ENCODE results near the gene EVA1C. TPM values are rescaled to one million over a fixed set of nuclear protein-coding genes. Genes with fewer than 3 reads are reported as not detected.
A peak's percentile ranks its signal among the peaks of the same experiment; 100 is the strongest.
"Not testable (repeated sequence)": the region's sequence is repeated elsewhere in the genome, so short reads cannot be mapped to it uniquely, and the experiment has no call there.

Gene EVA1C
- total RNA-seq = 10 to 100 TPM in 1 of 2 experiments, 1 to 10 TPM in 1; 9.3 to 12.4 TPM

DNA sequence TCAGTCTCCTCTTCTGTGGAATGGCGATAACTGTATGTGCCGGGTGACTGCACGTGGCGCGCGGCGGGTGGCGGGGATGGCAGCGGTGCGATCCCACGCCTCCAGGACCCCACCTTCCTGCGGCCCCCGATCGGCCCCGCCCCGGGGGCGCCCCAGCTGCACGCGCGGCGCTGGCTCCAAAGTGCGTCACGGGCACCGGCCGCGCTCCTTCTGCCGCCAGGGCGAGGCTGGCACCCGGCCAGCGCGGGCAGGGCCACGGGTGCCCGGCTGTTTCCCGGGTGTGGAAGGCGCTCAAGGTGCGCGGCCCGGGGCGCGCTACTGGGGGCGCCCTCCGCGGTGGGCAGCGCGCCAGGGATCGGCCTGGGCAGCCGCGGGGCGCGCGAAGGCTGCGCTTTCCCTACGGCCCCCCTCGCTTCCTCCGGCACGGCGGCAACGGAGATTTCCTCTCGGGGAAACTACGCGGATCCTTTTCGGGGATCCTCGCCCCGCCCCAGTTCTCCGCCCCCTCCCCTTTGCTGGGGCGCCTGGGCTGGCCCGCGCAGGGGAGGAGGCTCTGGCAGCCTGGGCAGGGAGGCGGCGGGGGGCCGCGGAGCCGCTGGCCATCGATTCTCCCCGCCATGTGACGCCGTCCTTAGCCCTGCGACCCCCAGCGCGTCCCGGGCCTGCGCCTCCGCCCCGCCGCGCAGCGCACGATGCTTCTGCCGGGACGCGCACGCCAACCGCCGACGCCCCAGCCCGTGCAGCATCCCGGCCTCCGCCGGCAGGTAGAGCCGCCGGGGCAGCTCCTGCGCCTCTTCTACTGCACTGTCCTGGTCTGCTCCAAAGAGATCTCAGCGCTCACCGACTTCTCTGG is at the start of gene EVA1C:
EVA1C (plus strand) TSS at position 545 of the 853 bp plus-strand sequence; CDS start at position 693, 148 bp downstream.
- no peaks in the 10 kb centered on the region for H3K27me3 Mint-ChIP-seq
- H3K27ac Mint-ChIP-seq = peak within 1 kb of the TSS; percentile 90
- H3K4me1 Mint-ChIP-seq = peaks cover 30% of the 10 kb centered on the region
- H3K9me3 Mint-ChIP-seq = no peaks in the 10 kb centered on the region
- DNase-seq (peak; percentile 72), ATAC-seq (ENCODE audit: low read depth) (peak; percentile 58)
- no peaks in the 10 kb centered on the region for H3K36me3 Mint-ChIP-seq
- H3K4me3 Mint-ChIP-seq = peak within 1 kb of the TSS; percentile 92
- POLR2A ChIA-PET = interaction anchor here (0.5 to 1.1 kb wide), 3 partner anchors 18 to 515 kb away, joined by 3 to 7 read pairs (median 4); partner anchors contain the start of gene URB1

- DNase-seq (no peak), ATAC-seq (ENCODE audit: low read depth) (no peak)
- Mint-ChIP-seq H3K27me3 (no peaks in the 10 kb centered on the region), H3K9me3 (no peaks in the 10 kb centered on the region), H3K36me3 (peaks cover 23% of the 10 kb centered on the region), H3K4me1 (peaks cover 4% of the 10 kb centered on the region), H3K4me3 (no peak overlapping the region), H3K27ac (peak overlapping the region; percentile 11)
- POLR2A ChIA-PET = no interaction called here
Observed at GRCh38 chr21:32364387-32364786, 48.1 kb upstream of the EVA1C start.

DNA sequence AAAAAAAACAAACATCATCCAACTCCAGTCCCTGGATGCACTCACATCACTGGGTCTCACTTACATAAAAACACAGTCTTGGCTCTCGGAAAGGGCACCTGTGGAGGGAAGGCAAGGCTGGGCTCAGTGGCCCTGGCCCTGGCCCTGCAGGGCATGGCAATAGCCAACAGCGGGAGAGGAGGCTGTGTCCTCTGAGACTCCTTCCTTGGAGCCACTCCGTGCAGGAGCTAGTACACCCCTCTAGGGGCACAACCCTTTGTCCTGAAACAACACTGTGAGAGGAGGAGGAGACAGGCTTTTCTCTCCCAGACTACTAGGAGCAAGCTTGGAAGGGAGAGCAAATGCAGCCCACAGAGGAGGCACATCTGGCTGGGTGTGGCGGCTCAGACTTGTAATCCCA is 47.7 kb upstream of the EVA1C start:
- POLR2A ChIA-PET = no interaction called here
- peaks cover 21% of the 10 kb centered on the region for H3K36me3 Mint-ChIP-seq

GRCh38 chr21:32366191-32366590 is 46.3 kb upstream of the EVA1C start:
- ATAC-seq (ENCODE audit: low read depth) = no peak

More for the DNA sequence above, 47.7 kb upstream of the EVA1C start:
- H3K27me3 Mint-ChIP-seq = no peaks in the 10 kb centered on the region
- peak overlapping the region; percentile 11 for H3K27ac Mint-ChIP-seq
- H3K4me1 Mint-ChIP-seq = peaks cover 4% of the 10 kb centered on the region
- DNase-seq (no peak), ATAC-seq (ENCODE audit: low read depth) (no peak)
- no peaks in the 10 kb centered on the region for H3K9me3 Mint-ChIP-seq
- no peak overlapping the region for H3K4me3 Mint-ChIP-seq

GRCh38 chr21:32367158-32367557 is 45.3 kb upstream of the EVA1C start:
- peaks cover 4% of the 10 kb centered on the region for H3K4me1 Mint-ChIP-seq
- H3K27ac Mint-ChIP-seq = no peak overlapping the region
- no peaks in the 10 kb centered on the region for H3K27me3 Mint-ChIP-seq
- H3K4me3 Mint-ChIP-seq = no peak overlapping the region
- no peak for DNase-seq
- ATAC-seq (ENCODE audit: low read depth) = no peak
- POLR2A ChIA-PET = no interaction called here
- H3K9me3 Mint-ChIP-seq = no peaks in the 10 kb centered on the region
- H3K36me3 Mint-ChIP-seq = peaks cover 21% of the 10 kb centered on the region

More at GRCh38 chr21:32366191-32366590, 46.3 kb upstream of the EVA1C start:
- Mint-ChIP-seq H3K9me3 (no peaks in the 10 kb centered on the region), H3K27me3 (no peaks in the 10 kb centered on the region), H3K4me1 (peaks cover 4% of the 10 kb centered on the region), H3K36me3 (peaks cover 22% of the 10 kb centered on the region), H3K4me3 (no peak overlapping the region), H3K27ac (no peak overlapping the region)
- no peak for DNase-seq
- POLR2A ChIA-PET = no interaction called here

DNA sequence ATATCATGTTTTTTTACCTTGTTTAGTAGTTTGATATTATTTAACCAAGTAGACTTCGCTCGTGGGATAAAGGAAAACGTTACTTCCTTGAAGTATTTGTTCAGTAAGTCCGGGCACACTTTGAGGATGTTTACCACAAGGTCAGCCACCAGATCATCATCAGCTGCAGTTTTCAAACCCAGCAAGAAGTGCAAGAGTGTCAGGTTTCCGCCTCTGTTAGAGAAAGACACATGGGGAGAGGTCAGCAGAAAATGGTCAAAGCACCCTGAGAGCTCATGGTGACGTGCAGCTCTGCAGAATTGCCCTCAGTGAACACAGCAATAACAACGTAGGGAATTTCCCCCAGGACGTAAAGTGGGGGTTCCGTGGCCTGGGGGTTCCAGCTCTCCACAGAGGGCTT is 44.1 kb upstream of the EVA1C start:
- no peak for DNase-seq
- H3K4me3 Mint-ChIP-seq = no peak overlapping the region
- H3K36me3 Mint-ChIP-seq = peaks cover 23% of the 10 kb centered on the region
- POLR2A ChIA-PET = no interaction called here
- no peak for ATAC-seq (ENCODE audit: low read depth)
- peaks cover 2% of the 10 kb centered on the region for H3K4me1 Mint-ChIP-seq
- no peaks in the 10 kb centered on the region for H3K27me3 Mint-ChIP-seq
- no peaks in the 10 kb centered on the region for H3K9me3 Mint-ChIP-seq
- no peak overlapping the region for H3K27ac Mint-ChIP-seq

- DNase-seq; POLR2A ChIA-PET; H3K27ac Mint-ChIP-seq; H3K9me3 Mint-ChIP-seq; H3K27me3 Mint-ChIP-seq; H3K4me1 Mint-ChIP-seq; ATAC-seq (ENCODE audit: low read depth); H3K4me3 Mint-ChIP-seq: not testable (repeated sequence)
- peaks cover 23% of the 10 kb centered on the region for H3K36me3 Mint-ChIP-seq
Observed at GRCh38 chr21:32368961-32369360, 43.5 kb upstream of the EVA1C start.

GRCh38 chr21:32370998-32371766 is 41.3 kb upstream of the EVA1C start:
- H3K27ac Mint-ChIP-seq = no peak overlapping the region
- peaks cover 2% of the 10 kb centered on the region for H3K4me1 Mint-ChIP-seq
- ATAC-seq (ENCODE audit: low read depth) = no peak
- no peaks in the 10 kb centered on the region for H3K9me3 Mint-ChIP-seq
- no peaks in the 10 kb centered on the region for H3K27me3 Mint-ChIP-seq
- DNase-seq = no peak
- peaks cover 21% of the 10 kb centered on the region for H3K36me3 Mint-ChIP-seq
- POLR2A ChIA-PET = interaction anchor here (0.9 kb wide), 1 partner anchor 92 kb away, joined by 5 read pairs; the partner anchor contains the start of gene MIS18A
- no peak overlapping the region for H3K4me3 Mint-ChIP-seq

- DNase-seq (no peak), ATAC-seq (ENCODE audit: low read depth) (no peak)
- Mint-ChIP-seq H3K4me1 (peaks cover 2% of the 10 kb centered on the region), H3K9me3 (no peaks in the 10 kb centered on the region), H3K27me3 (no peaks in the 10 kb centered on the region), H3K27ac (no peak overlapping the region), H3K36me3 (peaks cover 18% of the 10 kb centered on the region), H3K4me3 (no peak overlapping the region)
- POLR2A ChIA-PET = interaction anchor here (0.9 to 1.0 kb wide), 2 partner anchors 93 to 232 kb away, joined by 3 to 5 read pairs; partner anchors contain the start of gene MIS18A
Observed at GRCh38 chr21:32371913-32372314, 40.6 kb upstream of the EVA1C start.

DNA sequence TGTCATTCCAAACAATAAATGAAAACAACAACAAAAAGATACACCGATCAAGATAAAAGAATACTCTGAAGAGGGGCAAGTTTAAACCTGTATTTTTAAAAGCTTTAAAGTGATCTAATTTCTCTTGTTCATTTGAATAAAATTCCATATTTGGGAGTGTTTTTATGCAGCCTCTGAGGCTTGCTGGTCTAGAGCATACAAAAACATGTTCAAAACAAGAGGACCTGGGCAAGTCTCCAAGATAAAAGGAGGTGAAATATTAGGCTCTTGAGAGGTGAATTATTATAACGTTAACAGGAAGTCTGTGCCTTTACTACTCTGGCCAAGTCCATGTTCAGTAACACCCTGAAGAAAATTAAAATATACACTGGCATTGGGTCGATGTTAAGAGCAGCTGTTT is 39.8 kb upstream of the EVA1C start:
- Mint-ChIP-seq H3K27ac (no peak overlapping the region), H3K9me3 (no peaks in the 10 kb centered on the region), H3K4me1 (peaks cover 2% of the 10 kb centered on the region), H3K27me3 (no peaks in the 10 kb centered on the region), H3K36me3 (peaks cover 19% of the 10 kb centered on the region), H3K4me3 (no peak overlapping the region)
- POLR2A ChIA-PET = interaction anchor here (1.0 kb wide), 1 partner anchor 231 kb away, joined by 3 read pairs; no protein-coding TSS in a partner anchor
- ATAC-seq (ENCODE audit: low read depth) = no peak
- no peak for DNase-seq

DNA sequence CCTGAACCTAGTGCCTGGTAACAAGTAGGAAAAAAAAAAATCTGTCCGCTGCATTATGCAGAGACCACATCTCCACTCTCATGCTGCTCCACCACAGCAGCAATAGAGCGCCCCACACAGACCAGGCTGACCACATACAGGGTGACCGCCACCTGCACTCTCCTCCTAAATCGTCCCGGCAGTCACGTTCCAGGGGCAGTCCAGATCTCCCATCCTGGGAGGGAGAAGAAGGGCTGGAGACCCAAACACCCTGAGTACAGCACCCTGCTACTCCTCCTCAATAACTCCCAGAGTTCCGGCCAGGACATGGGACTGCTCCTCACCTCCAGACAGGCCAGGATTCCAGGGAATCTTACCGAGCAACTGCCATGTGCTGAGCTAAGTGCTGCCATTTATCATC is 35.0 kb upstream of the EVA1C start:
- no peaks in the 10 kb centered on the region for H3K4me1 Mint-ChIP-seq
- no peak overlapping the region for H3K27ac Mint-ChIP-seq
- H3K9me3 Mint-ChIP-seq = no peaks in the 10 kb centered on the region
- DNase-seq (no peak), ATAC-seq (ENCODE audit: low read depth) (no peak)
- H3K36me3 Mint-ChIP-seq = peaks cover 14% of the 10 kb centered on the region
- no peaks in the 10 kb centered on the region for H3K27me3 Mint-ChIP-seq
- POLR2A ChIA-PET = no interaction called here
- no peak overlapping the region for H3K4me3 Mint-ChIP-seq

DNA sequence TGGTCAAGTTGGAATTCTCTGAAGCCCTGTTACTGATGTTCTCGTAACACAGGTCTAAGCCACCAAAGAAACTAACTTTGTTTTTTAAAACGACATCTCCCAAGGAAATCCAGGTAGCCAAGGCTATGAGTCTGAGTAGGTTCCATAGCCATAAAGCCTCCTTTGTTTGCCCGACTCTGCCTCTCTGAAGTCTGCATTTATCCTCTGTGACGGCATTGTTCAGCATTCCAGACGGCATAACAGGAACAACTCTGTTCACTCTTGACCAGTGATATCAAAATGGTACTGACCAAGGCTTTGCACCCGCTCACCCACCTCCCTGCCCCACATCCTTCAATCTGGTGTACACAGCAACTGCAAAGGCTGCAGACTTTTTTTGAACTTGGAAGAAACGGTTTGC is 34.5 kb upstream of the EVA1C start:
- H3K36me3 Mint-ChIP-seq = peaks cover 10% of the 10 kb centered on the region
- ATAC-seq (ENCODE audit: low read depth) (no peak), DNase-seq (no peak)
- H3K9me3 Mint-ChIP-seq = no peaks in the 10 kb centered on the region
- no peaks in the 10 kb centered on the region for H3K27me3 Mint-ChIP-seq
- H3K27ac Mint-ChIP-seq = no peak overlapping the region
- H3K4me1 Mint-ChIP-seq = no peaks in the 10 kb centered on the region
- no peak overlapping the region for H3K4me3 Mint-ChIP-seq
- POLR2A ChIA-PET = no interaction called here

- no peak for ATAC-seq (ENCODE audit: low read depth)
- H3K36me3 Mint-ChIP-seq = peaks cover 13% of the 10 kb centered on the region
- no peak overlapping the region for H3K27ac Mint-ChIP-seq
- H3K4me1 Mint-ChIP-seq = no peaks in the 10 kb centered on the region
- POLR2A ChIA-PET = no interaction called here
- DNase-seq = no peak
- no peaks in the 10 kb centered on the region for H3K27me3 Mint-ChIP-seq
- H3K4me3 Mint-ChIP-seq = no peak overlapping the region
- H3K9me3 Mint-ChIP-seq = no peaks in the 10 kb centered on the region
Observed at GRCh38 chr21:32378956-32379355, 33.5 kb upstream of the EVA1C start.

All from activated naive CD8-positive, alpha-beta T cell treated with anti-CD3 and anti-CD28 coated beads, Interleukin-2, amount 10 ng/mL, durations not matched to agents 7 days and 5 days (primary cell).